HepG2 (cell line): ENCODE data around the gene ARF6. TPM values are rescaled to one million over a fixed set of nuclear protein-coding genes. Genes with fewer than 3 reads are reported as not detected.
A peak's percentile ranks its signal among the peaks of the same experiment; 100 is the strongest.

Experiments used
- HOMEZ ChIP-seq: IDR thresholded peaks from 2 replicates; pipeline ENCODE4 v1.6.1; 2016; ENCODE audit warnings: low read depth
- ISL2 ChIP-seq: sonication (generic); formaldehyde crosslinking; IDR thresholded peaks from 2 replicates; pipeline ENCODE4 v1.5.0; 2020; ENCODE audit warnings: missing genetic modification reagents
- MAZ ChIP-seq, 2 experiments: sonication (generic) in 1 of 2; formaldehyde crosslinking in 1 of 2; IDR thresholded peaks; 2 replicates each; pipeline versions ENCODE4 v1.5.0 to v1.6.1; 2012 to 2020; ENCODE audit warnings: low read depth in 2 of 2, mild to moderate bottlenecking in 2 of 2, borderline replicate concordance in 1 of 2, improper control_type of control experiment in 1 of 2, low read length in 1 of 2, missing genetic modification reagents in 1 of 2, moderate library complexity in 1 of 2
- MED1 ChIP-seq: sonication (generic); formaldehyde crosslinking; IDR thresholded peaks from 2 replicates; pipeline ENCODE4 v1.4.0; 2020; ENCODE audit warnings: missing genetic modification reagents
- MTF1 ChIP-seq: sonication (generic); formaldehyde crosslinking; IDR thresholded peaks from 2 replicates; pipeline ENCODE4 v1.5.0; 2020; ENCODE audit warnings: missing genetic modification reagents
- PHF8 ChIP-seq: sonication (generic); formaldehyde crosslinking; IDR thresholded peaks from 2 replicates; pipeline ENCODE4 v1.5.0; 2020; ENCODE audit warnings: missing genetic modification reagents
- RXRB ChIP-seq: IDR thresholded peaks from 2 replicates; pipeline ENCODE4 v1.6.1; 2016; ENCODE audit warnings: borderline replicate concordance, missing genetic modification reagents, missing compliant biosample characterization
- STAG1 ChIP-seq: sonication (generic); formaldehyde crosslinking; IDR thresholded peaks from 2 replicates; pipeline ENCODE4 v1.4.0; 2020; ENCODE audit warnings: missing genetic modification reagents
- ZBTB20 ChIP-seq: sonication (generic); formaldehyde crosslinking; IDR thresholded peaks from 2 replicates; pipeline ENCODE4 v1.8.1; 2023; ENCODE audit warnings: missing genetic modification reagents, low read depth, mild to moderate bottlenecking, borderline replicate concordance
- ZNF121 ChIP-seq: sonication (generic); formaldehyde crosslinking; IDR thresholded peaks from 2 replicates; pipeline ENCODE4 v1.5.0; 2020; ENCODE audit warnings: mild to moderate bottlenecking, missing genetic modification reagents
- ZNF331 ChIP-seq: sonication (generic); formaldehyde crosslinking; IDR thresholded peaks from 2 replicates; pipeline ENCODE4 v1.4.0; 2020; ENCODE audit warnings: missing genetic modification reagents
- ZNF343 ChIP-seq: sonication (generic); formaldehyde crosslinking; IDR thresholded peaks from 2 replicates; pipeline ENCODE4 v1.4.0; 2020; ENCODE audit warnings: mild to moderate bottlenecking, missing genetic modification reagents
- ZNF501 ChIP-seq: sonication (generic); formaldehyde crosslinking; IDR thresholded peaks from 2 replicates; pipeline ENCODE4 v1.5.1; 2020; ENCODE audit warnings: mild to moderate bottlenecking, moderate library complexity, missing genetic modification reagents
- ZNF510 ChIP-seq: sonication (generic); formaldehyde crosslinking; IDR thresholded peaks from 2 replicates; pipeline ENCODE4 v1.4.0; 2020; ENCODE audit warnings: low read depth, mild to moderate bottlenecking, missing genetic modification reagents
- ZNF687 ChIP-seq: sonication (generic); formaldehyde crosslinking; IDR thresholded peaks from 2 replicates; pipeline ENCODE4 v1.5.1; 2020; ENCODE audit warnings: mild to moderate bottlenecking, missing genetic modification reagents, moderate library complexity
- ZNF800 ChIP-seq: sonication (generic); formaldehyde crosslinking; IDR thresholded peaks from 2 replicates; pipeline ENCODE4 v1.4.0; 2020; ENCODE audit warnings: missing genetic modification reagents
- ZNF879 ChIP-seq: sonication (generic); formaldehyde crosslinking; IDR thresholded peaks from 2 replicates; pipeline ENCODE4 v1.8.1; 2023; ENCODE audit warnings: missing genetic modification reagents
- polyA plus RNA-seq, 8 experiments: library from polyadenylated mRNA; depleted of rRNA in 3 of 8; stranded (reverse) in 7 of 8; unstranded in 1 of 8; fragments of >200 nt; fragmentation: Illumina TruSeq in 4 of 8; extraction: Trizol in 4 of 8; gene quantifications; 2 replicates each; pipeline versions ENCODE4 v1.2.1 to v1.2.3, GENCODE V29; 2011 to 2016; ENCODE audit warnings: low read depth in 4 of 8, missing spikeins in 1 of 8, mixed read lengths in 1 of 8; ENCODE audit not compliant: insufficient read depth in 1 of 8
- total RNA-seq, 5 experiments: library from RNA; depleted of rRNA; stranded (reverse); fragments of >200 nt; fragmentation: Illumina TruSeq; extraction: Trizol; gene quantifications; 2 replicates each; pipeline ENCODE4 v1.2.3, GENCODE V29; 2016; ENCODE audit warnings: low read depth in 1 of 5
- TF ChIP-seq, protein P1 (sequence below): sonication (generic); formaldehyde crosslinking; conservative IDR thresholded peaks from 2 replicates; pipeline ENCODE4 v1.4.0; 2020; ENCODE audit warnings: missing genetic modification reagents

The ARF6 gene
- total and polyA plus RNA-seq, 2 of the 13 experiments (the other 11 are each of a cell fraction or from before 2014, with no cell fraction given): 12.7 to 31.9 TPM

DNA sequence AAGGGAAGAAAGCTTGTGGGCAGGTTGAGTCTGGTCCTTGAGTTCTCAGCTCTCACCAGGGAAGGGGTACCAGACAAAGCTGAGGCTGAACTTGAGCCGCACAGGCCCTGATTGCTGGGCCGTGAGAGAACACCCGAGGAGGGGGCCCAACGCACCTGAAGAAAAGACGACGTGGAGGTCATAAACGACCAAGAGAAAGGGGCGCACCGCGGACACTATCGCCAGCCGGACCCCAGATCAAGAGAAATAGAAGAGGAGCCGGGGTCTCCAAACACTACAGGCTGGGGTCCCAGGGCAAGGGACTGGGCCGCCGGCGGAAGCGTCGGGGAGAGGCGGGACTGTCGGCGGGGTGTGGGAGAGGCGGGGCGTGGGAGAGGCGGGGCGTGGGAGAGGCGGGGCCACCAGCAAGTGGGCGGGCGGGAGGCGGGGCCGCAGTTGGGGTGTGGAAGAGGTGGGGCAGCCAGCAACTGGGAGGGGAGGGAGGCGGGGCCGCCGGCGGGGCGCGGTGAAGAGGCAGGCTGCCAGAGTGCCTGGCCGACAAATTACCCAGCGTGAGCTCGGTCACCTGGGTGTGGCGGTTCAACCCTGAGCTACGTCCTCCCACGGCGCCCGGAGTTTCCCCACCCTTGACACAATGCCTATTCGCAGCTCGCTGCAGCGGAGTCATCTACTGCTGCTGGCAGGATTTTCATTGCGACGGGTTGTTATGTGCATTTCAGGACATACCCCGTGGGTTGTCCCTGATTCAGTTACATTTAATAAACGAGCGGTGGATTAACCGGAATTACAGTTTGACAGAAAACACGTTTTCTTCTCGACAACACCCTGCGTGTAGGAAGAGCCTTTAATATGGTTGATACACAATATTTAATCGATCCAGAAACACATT lies 24.8 kb upstream of the ARF6 start (continued):
- TF ChIP-seq RXRB (peak; percentile 49; the same call in 1 of the 2 replicates), MED1 (CRISPR knock-in tag) (0 out of 2 replicates have a peak, but pooled peaks have one; percentile 55), STAG1 (CRISPR knock-in tag) (peak; percentile 22; the same call in 1 of the 2 replicates), ZNF501 (CRISPR knock-in tag) (peak; percentile 66; the same call in 1 of the 2 replicates), PHF8 (CRISPR knock-in tag) (peak; percentile 87; the same call in 1 of the 2 replicates), ZNF687 (CRISPR knock-in tag) (peak; percentile 74), ISL2 (CRISPR knock-in tag) (peak; percentile 14; the same call in 1 of the 2 replicates), ZBTB20 (CRISPR knock-in tag) (peak; percentile 37; the same call in 1 of the 2 replicates), ZNF510 (CRISPR knock-in tag) (0 out of 2 replicates have a peak, but pooled peaks have one; percentile 58), HOMEZ (CRISPR knock-in tag) (peak; percentile 58; the same call in 1 of the 2 replicates), ZNF331 (CRISPR knock-in tag) (0 out of 2 replicates have a peak, but pooled peaks have one; percentile 8), ZNF121 (0 out of 2 replicates have a peak, but pooled peaks have one; percentile 23), ZNF800 (CRISPR knock-in tag) (peak; percentile 49; the same call in 1 of the 2 replicates), MAZ (IDR thresholded peaks at IDR 0.05; ENCODE audit: borderline replicate concordance, low read depth, low read length) (peak; percentile 75; the same call in 1 of the 2 replicates), MAZ (CRISPR knock-in tag; IDR thresholded peaks at IDR 0.05; ENCODE audit: low read depth) (no peak), MTF1 (CRISPR knock-in tag) (no peak), ZNF879 (CRISPR knock-in tag) (no peak), ZNF343 (CRISPR knock-in tag) (0 out of 2 replicates have a peak, but pooled peaks have one; percentile 45)
- TF ChIP-seq, protein P1, sequence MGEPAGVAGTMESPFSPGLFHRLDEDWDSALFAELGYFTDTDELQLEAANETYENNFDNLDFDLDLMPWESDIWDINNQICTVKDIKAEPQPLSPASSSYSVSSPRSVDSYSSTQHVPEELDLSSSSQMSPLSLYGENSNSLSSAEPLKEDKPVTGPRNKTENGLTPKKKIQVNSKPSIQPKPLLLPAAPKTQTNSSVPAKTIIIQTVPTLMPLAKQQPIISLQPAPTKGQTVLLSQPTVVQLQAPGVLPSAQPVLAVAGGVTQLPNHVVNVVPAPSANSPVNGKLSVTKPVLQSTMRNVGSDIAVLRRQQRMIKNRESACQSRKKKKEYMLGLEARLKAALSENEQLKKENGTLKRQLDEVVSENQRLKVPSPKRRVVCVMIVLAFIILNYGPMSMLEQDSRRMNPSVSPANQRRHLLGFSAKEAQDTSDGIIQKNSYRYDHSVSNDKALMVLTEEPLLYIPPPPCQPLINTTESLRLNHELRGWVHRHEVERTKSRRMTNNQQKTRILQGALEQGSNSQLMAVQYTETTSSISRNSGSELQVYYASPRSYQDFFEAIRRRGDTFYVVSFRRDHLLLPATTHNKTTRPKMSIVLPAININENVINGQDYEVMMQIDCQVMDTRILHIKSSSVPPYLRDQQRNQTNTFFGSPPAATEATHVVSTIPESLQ (CRISPR knock-in tag): no peak
